ENCODE results near the gene ABCC1.
A peak's percentile ranks its signal among the peaks of the same experiment; 100 is the strongest.

Gene ABCC1

DNA sequence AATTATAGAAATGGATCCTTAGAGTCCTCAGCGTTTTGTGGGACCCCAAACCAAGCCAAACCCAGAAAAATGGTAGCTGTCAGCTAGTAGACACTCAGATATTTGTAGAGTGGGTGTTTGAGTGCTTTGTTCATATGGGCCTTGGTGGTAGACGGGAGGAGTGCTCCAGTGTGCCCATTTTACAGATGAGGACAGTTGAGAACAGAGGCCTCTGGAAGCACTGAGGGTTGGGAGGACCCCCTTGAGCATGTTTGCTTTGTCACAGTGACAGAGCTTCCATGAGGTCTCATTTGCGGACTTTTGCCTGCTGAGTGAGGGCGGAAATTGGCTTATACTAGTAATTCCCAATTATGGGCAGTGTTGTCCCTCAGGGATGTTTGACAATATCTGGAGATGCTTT lies 162.2 kb downstream of the ABCC1 start:
- no peak for DNase-seq (ENCODE audit: low read depth)

DNA sequence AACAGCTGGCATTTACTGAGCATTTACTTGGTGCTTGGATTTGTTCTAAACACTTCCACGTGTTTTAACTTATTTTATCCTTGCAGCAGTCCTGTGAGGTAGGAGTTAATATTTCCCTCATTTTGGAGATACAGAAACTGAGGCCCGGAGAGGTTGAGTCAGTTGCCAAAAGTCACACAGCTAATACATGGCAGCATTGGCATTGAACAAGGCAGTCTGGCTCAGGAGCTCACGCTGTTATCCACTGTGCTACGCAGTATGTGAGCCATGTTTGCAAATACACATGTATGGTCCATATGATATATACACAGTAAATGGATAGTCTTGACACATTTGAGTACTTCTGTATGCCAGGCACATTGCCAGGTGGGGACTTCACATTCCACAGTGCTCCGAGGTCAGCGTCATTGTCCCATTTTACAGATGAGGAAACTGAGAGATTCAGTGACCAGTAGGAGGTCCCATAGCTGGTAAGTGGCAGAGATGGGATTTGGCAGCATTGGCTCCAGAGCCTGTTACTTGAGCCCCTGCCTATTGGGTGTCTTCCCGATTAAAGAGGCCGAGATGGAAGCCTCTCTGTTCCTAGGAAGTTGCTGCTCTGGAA lies 163.1 kb downstream of the ABCC1 start:
- DNase-seq (ENCODE audit: low read depth) = no peak

DNA sequence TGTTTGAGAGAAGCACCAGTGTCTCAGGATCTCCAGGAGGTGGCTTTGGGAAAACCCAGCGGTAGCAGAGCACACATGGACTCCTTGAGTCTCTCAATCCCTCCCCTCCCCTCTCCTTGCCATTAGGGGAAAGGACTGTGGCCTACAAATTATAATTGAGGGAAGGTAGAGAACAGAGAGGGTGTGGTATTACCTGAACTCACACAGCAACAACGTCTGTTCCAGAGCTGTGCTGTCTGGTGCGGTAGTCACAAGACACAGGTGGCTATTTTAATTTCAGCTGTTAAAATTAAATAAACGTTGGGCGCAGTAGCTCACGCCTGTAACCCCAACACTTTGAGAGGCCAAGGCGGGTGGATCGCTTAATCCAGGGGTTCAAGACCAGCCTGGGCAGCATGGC lies 163.7 kb downstream of the ABCC1 start:
- DNase-seq (ENCODE audit: low read depth) = no peak

DNA sequence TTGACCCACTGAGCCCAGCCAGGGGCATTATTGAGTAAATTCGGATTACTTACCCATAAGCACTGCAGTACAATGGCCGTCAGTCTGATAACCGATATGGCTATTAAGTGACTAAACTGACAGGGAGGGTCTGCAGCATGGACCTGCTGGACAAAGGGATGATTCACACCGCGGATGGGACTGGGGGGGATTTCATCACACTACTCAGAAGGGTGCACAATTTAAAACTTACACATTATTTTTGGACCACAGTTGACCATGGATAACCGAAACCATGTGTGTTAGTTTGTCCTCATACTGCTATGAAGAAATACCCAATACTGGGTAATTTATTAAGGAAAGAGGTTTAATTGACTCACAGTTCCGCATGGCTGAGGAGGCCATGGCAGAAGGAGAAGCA lies 167.4 kb downstream of the ABCC1 start:
- DNase-seq (ENCODE audit: low read depth) = no peak

DNA sequence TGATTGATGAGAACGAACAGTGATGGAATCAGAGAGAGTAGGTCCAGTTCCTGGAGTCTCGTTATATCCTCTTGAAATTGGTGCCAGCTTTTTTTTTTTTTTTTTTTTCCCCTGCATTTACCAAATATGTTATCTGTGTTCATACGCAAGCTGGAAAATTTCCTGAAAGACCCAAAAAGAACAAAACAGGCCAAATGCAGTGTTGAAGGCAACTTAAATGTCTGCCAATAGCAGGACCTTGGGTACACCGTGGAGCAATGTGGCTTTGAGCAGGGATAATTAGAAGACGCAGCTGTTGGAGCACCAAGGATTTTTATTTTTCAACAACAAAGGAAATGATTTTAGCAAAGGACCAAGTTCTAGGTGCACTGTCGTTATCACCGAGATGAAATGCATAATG lies 168.9 kb downstream of the ABCC1 start:
- no peak for DNase-seq (ENCODE audit: low read depth)

DNA sequence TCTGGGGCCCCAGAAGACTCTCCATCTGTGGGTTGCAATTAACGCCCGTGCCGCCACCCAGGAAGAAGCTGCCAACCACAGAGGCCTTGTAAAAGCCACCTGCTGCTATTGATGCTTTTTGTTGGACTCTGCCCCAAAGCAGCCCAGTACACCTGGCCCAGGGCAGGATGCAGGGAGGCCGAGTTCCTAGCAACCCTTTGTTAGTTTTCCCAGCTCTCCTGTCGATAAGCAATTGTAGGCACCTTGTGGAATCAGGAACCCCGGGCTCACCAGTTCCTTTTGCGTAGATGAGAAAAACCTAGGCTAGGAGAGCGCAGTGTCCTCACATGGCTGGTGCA lies 170.6 kb downstream of the ABCC1 start:
- DNase-seq (ENCODE audit: low read depth) = no peak

DNA sequence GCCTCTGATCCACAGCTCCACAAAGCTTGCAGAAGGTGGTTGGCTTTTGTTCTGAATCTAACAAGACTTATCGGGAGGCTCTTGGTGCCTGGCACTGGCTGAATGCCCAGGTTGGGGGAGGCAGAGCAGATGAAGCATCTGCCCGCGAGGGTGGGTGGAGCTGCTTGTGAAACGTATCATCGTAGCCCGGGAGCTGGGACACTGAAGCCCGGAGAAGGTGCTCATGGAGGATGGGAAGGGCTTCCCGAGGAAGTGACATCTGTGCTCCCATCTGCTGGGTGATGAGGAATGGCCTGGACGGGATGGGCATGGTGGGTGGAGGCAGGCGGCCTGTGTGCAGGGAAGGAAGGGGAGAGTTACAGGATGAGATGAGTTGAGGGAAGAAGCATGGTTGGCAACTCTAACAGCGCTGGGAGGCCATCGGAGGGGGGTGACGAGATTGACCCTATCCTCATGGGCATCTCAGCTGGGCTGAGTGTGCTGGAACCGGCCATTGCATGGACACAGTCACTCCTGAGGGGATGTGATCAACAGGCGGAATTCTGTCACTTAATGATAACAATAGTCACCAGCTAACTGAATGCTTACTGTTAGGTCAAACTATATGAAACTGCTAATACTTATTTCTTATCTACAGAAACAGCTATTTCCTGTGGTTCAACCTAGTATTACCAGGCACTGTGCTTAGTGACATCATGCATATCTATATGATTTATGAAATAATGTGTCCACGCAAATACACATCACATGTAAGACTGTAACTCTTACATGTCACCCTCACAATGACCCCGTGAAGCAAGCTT lies 171.2 kb downstream of the ABCC1 start:
- DNase-seq (ENCODE audit: low read depth) = no peak

DNA sequence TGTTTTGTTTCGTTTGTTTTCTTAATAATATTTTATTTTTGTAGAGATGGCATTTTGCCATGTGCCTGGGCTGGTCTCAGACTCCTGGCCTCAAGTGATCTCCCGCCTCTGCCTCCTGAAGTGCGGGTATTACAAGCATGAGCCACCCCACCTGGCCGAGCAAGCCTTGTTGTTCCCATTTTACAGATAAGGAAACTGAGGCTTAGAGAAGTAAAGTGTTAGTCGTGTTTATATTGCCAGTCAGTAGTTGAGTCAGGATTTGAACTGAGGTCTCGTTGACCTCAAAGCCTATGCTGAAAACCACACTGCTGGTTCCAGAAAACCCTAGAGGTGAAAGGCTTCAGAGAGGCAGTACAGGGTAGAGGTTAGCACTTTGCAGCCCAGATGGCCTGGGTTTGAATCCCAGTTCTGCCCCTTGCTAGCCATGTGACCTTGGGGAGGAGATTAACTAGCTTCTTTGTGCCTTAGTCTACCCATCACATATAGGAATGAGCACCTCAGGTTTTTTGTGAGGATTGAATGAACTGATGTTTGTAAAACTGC lies 171.8 kb downstream of the ABCC1 start:
- no peak for DNase-seq (ENCODE audit: low read depth)

DNA sequence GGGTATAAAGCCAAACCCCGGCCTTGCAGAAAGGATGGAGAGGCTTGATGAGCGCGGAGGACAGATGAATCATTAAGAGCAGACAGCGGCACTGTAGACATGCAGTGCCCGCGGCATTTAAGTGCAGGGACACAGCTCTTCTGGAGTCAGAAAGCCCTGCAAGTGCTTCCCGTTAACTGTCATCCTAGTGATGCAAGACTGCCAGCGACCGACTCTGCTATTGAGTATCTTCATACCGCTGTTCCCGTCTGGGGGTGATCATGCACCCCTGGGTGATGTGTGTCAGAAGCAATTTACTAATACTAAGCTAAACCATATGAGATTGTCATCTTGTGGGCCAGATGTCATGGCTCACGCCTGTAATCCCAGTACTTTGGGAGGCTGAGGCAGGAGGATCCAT lies 172.8 kb downstream of the ABCC1 start:
- no peak for DNase-seq (ENCODE audit: low read depth)

DNA sequence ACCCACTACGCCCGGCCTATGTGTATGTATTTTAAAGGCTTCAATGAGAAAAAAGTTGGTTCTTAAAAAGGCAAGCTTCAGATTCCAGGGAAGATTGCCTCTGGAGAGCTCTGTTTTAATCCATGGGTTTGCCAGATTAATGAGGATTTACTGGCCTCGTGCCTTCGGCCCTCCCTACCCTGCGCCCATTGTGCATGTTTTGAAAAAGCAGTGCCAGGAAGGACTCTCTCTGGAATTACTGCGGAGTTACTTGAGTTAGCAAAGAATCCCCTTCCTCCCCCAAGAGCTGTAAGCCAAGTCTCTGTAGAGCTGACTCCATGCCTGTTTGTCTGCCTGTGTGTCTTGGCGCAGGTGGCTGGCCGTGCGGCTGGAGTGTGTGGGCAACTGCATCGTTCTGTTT lies 175.0 kb downstream of the ABCC1 start:
- no peak for DNase-seq (ENCODE audit: low read depth)

DNA sequence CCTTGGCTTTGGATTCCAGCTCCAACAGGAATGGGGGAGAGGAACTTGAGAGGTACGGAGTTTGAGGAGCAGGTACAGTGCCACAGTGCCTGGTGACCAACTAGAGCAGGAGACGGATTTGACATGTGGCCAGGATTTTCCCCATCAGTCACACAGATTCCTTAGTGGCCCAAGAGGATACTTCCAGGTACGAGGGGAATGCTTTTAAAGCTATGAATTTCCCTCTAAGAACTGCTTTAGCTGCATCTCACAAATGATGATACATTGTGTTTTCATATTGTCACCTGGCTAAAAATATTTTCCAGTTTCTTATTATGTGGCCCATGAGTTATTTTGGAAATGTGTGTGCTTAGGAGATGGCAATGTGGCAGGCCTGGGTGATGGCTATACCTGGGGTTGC lies 175.6 kb downstream of the ABCC1 start:
- DNase-seq (ENCODE audit: low read depth) = no peak

DNA sequence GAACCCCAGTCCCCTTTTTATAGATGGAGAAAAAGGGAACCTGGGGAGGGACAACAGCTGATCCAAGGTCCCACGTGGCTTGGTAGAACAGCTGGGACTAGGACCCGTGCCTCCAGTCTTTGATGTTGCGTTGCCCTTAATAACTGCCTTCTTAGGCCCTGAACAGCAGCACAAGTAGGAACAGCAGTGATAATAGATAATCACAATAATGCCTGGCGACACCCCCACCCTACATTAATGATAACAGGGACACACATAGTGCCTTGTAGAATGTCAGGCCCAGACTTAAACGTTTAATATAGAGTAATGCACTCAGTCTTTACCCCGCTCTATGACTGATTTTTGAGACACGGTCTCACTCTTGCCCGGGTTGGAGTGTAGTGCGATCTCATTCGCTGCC lies 177.5 kb downstream of the ABCC1 start:
- DNase-seq (ENCODE audit: low read depth) = no peak

DNA sequence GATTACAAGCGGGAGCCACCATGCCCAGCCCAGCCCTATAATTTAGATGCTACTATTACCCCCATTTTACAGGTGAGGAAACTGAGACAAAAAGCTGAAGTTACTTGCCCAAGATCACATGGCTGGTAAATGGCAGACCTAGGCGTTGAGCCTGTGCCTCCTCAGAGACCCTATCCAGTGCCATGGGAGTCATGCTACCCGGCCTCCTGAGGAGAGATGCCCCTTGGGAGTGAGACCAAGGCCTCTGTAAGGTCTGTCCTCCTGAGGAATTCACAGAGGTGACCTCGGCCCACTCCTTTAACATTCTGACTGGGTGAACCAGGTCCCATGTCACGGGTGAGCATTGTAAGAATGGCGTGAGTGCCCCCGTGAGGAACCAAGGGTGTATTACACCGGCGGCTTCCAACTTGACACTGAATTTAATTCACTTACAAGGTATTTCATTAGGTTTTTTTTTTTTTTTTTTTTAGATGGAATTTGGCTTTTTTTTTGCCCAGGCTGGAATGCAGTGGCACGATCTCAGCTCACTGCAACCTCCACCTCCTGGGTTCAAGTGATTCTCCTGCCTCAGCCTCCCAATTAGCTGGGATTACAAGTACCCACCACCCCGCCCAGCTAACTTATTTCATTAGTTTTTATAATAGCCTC lies 178.2 kb downstream of the ABCC1 start:
- peak; percentile 16 for DNase-seq (ENCODE audit: low read depth)

DNA sequence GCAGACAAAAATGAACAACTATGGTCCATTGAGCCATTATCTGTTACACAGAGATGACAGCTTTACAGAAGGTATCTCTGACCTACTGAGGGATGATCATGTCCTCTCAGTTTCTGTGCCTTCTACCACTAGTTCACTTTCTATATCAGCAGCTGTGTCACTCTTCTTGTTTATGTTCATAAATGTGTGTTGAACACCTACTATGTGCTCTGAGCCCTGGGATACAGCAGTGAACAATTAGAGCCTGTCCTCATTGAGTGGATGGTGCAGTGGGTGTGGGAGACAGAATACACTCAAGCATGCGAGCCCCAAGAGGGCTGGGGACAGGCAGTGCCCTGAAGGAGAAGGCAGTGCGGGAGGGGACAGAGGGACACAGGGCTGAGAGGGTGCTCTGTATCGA lies 181.8 kb downstream of the ABCC1 start:
- no peak for DNase-seq (ENCODE audit: low read depth)

DNA sequence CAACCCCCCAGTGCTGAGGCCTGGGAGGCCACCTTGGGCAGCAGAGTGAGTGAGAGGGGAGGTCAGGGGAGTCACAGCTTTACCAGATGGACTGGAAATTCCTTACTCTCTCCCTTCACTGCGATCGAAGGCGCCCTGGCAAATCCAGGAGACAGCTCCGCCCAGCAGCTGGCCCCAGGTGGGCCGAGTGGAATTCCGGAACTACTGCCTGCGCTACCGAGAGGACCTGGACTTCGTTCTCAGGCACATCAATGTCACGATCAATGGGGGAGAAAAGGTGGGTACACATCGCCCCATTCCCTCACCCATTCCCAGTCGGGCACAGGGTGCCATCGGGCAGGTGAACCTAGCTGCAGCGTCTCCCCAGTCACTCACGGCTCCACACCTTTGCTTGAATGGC lies 182.2 kb downstream of the ABCC1 start:
- no peak for DNase-seq (ENCODE audit: low read depth)

DNA sequence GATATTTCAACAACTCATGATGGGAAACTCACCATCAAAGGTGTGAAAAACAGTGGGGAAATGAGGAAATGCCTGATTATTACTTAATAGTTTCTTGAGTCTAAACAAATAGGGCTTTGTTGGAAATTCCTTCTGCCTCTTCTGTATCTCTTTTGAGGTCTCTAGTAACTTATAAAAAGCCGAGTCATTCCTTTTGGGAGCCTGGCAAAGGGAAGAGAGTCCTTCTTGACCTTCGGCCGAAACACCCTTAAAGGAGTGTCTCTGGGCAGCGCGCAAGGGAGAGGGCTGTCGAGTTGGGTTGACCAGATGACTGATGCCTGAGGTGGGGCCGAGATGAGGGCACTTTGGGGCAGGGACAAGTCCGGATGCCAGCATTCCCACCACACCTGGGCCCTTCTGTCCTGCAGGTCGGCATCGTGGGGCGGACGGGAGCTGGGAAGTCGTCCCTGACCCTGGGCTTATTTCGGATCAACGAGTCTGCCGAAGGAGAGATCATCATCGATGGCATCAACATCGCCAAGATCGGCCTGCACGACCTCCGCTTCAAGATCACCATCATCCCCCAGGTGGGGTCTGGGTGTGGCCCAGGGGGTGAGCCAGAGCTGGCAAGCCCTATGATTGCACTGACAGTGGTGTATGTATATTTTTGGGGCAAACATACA lies 184.7 kb downstream of the ABCC1 start:
- no peak for DNase-seq (ENCODE audit: low read depth)

DNA sequence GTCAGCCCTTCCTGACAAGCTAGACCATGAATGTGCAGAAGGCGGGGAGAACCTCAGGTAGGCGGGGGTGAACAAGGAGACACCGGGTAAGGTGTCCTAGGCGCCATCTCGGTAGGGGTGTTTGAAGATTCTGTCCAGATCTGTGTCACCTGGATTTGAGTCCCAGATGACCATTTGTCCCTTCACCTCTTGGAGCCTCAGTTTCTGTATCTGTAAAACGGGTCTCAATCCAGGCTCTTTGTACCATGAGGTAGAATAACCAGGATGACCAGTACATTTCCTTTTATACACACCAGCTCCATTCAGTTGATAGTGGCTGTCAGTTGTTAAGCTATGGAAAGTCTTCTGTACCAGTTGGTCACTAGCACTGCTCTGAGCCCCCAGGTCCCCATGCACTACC lies 187.2 kb downstream of the ABCC1 start:
- DNase-seq (ENCODE audit: low read depth) = no peak

DNA sequence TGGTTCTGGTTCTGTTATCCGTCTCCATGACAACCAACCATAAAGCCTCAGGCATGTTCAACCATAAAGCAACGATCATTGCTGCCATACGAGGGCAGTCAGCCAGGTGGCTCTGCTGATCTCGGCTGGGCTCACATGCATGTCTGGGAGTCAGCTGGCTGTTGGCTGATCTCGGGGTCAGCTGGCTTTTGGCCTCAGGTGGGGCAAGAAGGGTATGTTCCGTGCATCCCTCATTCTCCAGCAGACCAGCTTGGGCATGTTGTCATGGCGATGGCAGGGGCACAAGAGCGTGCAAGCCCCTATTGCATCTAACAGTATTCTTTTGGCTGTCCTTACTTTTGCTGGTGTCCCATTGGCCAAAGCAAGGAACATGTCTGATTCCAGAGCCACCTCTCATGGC lies 187.7 kb downstream of the ABCC1 start:
- no peak for DNase-seq (ENCODE audit: low read depth)

DNA sequence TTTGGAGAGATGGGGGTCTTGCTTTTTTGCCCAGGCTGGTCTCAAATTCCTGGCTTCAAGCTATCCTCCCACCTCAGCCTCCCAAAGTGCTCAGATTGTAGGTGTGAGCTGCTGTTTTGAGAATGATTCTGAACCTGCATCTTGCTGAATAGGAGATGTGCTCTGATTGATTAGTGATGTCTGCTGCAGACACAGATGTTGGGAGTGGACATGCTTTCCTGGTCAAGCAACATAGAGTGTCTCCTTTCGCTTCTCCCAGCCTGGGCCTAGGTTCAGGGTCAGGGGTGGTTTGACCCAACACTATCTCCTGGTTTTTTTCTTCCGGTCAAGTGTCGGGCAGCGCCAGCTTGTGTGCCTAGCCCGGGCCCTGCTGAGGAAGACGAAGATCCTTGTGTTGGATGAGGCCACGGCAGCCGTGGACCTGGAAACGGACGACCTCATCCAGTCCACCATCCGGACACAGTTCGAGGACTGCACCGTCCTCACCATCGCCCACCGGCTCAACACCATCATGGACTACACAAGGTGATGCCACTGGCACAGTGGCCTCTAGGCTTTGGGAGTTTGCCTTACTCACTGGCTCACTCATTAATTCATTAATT lies 188.7 kb downstream of the ABCC1 start:
- no peak for DNase-seq (ENCODE audit: low read depth)

DNA sequence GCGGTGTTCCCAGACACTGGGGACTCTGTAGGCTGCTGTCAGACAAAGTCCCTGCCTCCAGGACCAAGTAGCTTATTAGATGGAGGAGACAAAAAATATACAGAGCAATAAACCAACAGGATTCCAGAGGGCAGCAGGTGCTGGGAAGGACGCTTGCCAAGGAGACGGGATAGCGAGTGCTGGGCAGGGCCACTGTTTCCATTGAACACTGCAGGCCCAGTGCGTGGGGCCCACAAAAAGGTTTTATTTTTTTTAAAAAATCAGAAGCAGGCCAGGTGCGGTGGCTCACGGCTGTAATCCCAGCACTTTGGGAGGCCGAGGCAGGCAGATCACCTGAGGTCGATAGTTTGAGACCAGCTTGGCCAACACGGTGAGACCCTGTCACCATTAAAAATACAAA lies 189.6 kb downstream of the ABCC1 start:
- DNase-seq (ENCODE audit: low read depth) = no peak

DNA sequence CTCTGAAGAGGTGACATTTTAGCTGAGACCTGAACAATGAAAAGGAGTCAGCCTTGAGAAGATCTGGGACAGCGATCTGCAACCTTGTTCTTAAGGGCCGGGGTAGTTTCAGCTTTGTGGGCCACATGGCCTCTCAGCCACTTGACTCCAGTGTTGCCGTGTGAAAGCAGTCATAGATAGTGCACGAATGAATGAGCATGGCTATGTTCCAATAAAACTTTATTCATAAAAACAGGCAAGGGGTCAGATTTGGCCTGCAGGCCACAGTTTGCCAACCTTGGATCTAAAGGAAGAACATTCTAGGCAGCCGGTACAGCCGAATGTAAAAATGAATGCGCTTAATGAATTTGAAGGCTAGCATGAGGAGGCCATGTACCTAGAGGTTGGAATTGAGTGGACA lies 190.4 kb downstream of the ABCC1 start:
- DNase-seq (ENCODE audit: low read depth) = no peak

DNA sequence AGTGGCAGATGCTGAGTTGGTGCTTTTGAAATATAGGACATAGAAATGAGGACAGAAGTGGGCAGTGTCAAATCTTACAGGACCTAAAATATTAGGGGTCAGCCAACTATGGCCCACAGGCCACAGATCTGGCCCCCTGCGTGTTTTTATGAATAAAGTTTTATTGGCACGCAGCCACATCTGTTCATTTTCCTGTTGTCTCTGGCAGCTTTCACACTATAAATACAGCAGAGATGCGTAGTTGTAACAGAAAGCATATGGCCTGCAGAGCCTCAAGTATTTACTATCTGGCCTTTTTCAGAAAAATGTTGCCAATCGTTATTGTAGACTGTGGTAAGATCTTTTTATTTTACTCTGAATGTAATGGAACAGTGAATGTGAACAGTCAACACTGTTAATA lies 191.1 kb downstream of the ABCC1 start:
- no peak for DNase-seq (ENCODE audit: low read depth)

DNA sequence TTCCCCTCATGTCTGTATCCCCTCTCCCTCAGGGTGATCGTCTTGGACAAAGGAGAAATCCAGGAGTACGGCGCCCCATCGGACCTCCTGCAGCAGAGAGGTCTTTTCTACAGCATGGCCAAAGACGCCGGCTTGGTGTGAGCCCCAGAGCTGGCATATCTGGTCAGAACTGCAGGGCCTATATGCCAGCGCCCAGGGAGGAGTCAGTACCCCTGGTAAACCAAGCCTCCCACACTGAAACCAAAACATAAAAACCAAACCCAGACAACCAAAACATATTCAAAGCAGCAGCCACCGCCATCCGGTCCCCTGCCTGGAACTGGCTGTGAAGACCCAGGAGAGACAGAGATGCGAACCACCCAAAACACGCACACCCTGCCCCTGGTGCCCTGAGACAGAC lies 191.7 kb downstream of the ABCC1 start:
- DNase-seq (ENCODE audit: low read depth) = no peak

Data from stimulated activated CD8-positive, alpha-beta memory T cell treated with anti-CD3 and anti-CD28 coated beads, Interleukin-15, amount 100 ng/mL, for 24 hours (primary cell).